Keratinocyte (primary cell): ENCODE measurements around the gene SLC2A5.

Experiments
- EZH2 ChIP-seq: IDR thresholded peaks from one replicate; pipeline ENCODE4 v1.6.1; 2012; ENCODE audit warnings: inconsistent platforms, mild to moderate bottlenecking, low read length, moderate library complexity
- TF ChIP-seq, protein P1 (sequence below), 3 experiments: IDR thresholded peaks in 1 of 3; conservative IDR thresholded peaks in 1 of 3; optimal IDR thresholded peaks in 1 of 3; 2 replicates in 2 of 3; 3 replicates in 1 of 3; pipeline versions ENCODE3 to v1.5.1; 2011; ENCODE audit warnings: low read length in 3 of 3, mild to moderate bottlenecking in 3 of 3, moderate library complexity in 2 of 3, control low read depth in 1 of 3, inconsistent platforms in 1 of 3; ENCODE audit not compliant: insufficient read depth in 2 of 3; ENCODE audit errors: extremely low read depth in 1 of 3

DNA sequence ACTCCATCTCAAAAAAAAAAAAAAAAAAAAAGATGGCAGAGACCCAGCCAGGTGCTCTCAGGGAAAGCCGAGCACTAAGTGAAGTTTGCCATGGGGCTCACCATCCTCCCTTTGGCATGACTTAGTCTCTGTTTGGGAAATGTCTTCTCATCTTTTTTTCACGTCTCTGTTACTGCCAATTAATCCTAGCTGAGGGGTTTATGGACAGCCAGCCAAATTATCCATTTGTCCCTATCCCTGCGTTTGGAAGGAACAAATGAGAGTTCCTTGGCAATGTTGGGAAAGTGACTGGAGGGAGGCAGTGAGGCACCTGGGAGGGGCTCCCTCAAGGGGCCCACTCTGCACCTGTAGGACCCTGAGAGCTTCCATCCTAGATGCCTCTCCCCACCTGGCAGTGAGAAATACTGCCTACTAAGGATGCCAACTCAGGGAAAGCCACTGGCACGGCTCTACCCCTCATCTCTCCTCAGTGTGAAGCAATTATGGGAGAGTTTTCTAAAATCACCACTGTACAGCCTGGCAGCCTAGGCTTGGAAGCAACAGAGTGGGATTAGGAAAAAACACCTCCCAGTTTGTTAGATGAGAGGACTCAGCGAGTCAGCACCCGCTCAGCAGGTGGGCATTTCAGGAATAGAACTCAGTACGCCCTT lies 23.4 kb downstream of the SLC2A5 start:
- TF ChIP-seq, protein P1, sequence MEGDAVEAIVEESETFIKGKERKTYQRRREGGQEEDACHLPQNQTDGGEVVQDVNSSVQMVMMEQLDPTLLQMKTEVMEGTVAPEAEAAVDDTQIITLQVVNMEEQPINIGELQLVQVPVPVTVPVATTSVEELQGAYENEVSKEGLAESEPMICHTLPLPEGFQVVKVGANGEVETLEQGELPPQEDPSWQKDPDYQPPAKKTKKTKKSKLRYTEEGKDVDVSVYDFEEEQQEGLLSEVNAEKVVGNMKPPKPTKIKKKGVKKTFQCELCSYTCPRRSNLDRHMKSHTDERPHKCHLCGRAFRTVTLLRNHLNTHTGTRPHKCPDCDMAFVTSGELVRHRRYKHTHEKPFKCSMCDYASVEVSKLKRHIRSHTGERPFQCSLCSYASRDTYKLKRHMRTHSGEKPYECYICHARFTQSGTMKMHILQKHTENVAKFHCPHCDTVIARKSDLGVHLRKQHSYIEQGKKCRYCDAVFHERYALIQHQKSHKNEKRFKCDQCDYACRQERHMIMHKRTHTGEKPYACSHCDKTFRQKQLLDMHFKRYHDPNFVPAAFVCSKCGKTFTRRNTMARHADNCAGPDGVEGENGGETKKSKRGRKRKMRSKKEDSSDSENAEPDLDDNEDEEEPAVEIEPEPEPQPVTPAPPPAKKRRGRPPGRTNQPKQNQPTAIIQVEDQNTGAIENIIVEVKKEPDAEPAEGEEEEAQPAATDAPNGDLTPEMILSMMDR (optimal IDR thresholded peaks at IDR 0.05 in 1 of 3, IDR thresholded peaks at IDR 0.05 in 1 of 3, conservative IDR thresholded peaks at IDR 0.05 in 1 of 3; ENCODE audit: extremely low read depth in 1 of 3, insufficient read depth in 2 of 3, low read length in 3 of 3), result no peak
- no peak for TF ChIP-seq EZH2
